Amygdala (tissue), 56 donors: ENCODE measurements around the gene CBX8.

Experiments used
- DNase-seq, 56 donors: peaks; one replicate each; lab custom pipeline; 2025; lab: John Stamatoyannopoulos, UW

Gene CBX8

DNA sequence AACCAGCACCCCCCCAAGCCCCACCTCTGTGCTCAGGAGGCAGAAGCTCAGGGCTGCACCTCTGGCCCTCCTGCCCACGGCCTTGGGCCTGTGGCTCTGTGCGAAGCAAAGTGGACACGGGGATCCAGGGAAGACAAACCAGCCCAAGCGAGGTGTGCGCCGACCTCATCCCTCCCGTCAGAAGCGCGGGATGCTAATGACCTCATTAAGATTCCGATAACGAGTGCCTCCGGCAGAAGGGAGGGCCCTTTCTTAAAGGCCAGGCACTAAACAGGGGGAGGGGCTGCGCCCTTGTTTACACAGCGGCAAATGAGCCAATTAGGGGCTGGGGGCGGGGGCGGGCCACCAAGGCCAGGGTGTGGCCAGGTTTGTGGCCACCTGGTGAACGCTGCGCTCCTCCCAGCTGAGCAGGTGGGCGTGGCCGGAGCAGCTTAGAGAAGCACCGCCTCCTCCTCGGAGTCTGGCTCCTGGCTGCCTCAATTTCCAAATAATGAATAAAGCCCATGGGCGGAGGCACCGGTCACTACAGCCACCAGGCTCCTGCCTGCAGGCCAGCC is 39.2 kb upstream of the CBX8 start:
- peak in 1 of 56 donors; percentile 39 for DNase-seq

DNA sequence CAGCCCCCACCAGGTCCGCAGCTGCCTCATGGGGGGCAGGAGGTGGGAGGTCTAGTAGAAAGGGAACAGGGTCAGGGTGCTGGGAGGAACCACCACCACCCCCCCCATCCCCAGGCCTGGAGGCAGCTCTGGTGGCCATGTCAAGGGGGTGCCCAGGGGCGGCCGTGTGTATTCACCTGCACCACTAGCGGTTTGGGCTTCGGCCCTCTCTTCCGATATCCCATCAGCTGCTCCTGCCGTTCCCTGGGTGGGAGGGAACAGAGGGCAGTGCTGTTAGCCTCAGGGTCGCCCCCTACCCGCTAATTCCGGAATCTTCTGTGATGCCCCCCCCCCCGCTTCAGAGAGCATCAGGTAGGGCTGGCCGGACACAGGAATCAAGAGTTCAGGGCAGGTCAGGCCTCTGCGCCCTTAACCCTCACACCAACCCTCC is 38.6 kb upstream of the CBX8 start:
- no peak for DNase-seq

DNA sequence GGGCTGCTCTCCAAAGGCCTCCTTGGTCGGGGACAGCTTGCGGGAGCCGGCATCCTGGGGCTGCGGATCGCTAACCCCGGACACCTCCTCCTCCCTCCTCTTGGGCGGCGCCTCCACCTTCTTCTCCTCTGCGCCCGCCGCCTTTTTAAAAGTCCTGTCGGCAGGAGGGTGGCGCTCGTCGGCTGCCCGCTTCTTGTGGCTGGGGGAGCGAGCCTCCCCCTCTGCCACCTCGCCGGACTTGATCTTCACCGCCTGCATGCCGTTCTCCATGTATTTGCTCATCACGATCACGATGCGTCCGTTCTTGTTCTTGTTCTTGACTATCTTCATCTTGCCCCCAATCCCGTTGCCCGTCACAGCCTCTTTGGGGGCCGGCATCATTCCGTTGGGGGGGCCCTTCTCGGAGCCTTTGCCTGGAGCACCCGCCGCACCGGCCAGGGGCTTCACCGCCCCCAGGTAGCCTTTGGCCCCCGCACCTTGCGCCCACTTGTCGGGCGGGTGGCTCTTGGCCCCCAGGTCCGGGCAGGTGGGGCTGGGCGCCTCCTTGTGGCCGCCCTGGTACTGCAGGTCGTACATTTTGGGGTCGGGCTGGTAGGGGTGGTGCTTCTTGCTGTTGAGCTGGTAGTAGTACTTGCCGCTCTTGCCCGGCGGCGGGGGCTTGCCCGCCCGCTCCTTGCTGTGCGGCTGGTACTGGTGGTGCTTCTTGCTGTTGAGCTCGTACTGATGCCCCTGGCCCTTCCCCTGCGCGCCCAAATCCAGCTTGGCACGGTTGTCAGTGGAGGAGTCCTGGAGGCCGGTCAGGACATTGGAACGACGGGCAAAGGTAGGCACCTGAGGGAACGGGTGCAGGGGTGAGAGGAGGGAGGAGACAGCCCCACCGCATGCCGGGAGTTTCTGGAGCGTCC is 37.9 kb upstream of the CBX8 start:
- DNase-seq = peak in 1 of 56 donors; percentile 19

DNA sequence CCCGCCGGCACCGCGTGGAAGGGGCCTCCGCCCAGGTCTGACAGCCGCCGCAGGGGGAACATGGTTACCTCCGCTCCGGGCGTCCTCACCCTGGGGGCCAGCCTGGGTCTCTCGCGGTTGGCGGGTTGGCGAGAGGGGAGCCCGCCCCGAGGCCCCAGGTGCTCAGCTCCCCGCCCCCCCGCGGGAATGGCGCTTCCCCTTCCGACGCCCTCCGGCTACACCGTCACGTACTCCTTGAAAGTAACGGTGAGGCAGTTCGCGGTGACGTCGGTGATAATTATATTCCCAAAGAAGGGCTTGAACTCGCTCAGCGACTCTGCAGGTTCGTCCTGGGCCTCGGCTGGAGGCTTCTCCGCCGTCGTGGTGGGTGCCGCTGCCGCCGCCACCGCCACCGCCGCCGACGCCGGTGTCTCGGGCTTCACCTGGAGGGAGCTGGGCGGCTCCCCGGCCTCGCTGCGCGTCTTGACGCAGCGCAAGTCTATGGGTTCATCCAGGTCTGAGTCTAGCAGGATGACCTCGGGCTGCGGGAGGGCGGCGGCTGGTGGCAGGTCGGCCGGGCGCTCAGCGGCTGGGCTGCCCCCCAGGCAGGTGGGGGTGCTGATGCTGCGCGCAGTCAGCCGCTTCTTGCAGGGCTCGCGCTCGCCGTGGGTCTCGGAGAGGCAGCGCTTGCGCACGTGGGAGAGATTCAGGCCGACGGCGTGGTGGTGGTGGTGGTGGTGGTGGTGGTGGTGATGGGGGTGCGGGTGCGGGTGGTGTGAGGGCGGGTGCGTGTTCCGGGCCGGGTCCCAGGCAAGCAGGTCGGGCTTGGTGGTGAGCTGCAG is 37.1 kb upstream of the CBX8 start:
- DNase-seq = no peak

DNA sequence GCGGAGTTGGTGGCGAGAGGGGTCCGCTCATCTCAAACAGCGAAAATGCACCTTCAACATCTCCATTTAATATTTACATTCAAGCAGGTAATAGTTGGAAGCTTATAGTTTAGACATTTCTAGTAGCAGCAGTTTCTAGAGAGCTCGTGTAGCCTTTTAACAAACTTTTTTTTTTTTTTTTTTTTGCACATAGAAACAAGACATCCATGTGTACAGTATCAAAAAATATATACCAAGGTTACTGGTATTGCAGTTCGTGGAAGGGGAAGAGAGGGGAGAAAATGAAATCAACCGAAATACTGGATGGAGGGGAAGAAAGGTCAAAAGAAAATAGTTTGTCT is 36.2 kb upstream of the CBX8 start:
- DNase-seq = no peak

DNA sequence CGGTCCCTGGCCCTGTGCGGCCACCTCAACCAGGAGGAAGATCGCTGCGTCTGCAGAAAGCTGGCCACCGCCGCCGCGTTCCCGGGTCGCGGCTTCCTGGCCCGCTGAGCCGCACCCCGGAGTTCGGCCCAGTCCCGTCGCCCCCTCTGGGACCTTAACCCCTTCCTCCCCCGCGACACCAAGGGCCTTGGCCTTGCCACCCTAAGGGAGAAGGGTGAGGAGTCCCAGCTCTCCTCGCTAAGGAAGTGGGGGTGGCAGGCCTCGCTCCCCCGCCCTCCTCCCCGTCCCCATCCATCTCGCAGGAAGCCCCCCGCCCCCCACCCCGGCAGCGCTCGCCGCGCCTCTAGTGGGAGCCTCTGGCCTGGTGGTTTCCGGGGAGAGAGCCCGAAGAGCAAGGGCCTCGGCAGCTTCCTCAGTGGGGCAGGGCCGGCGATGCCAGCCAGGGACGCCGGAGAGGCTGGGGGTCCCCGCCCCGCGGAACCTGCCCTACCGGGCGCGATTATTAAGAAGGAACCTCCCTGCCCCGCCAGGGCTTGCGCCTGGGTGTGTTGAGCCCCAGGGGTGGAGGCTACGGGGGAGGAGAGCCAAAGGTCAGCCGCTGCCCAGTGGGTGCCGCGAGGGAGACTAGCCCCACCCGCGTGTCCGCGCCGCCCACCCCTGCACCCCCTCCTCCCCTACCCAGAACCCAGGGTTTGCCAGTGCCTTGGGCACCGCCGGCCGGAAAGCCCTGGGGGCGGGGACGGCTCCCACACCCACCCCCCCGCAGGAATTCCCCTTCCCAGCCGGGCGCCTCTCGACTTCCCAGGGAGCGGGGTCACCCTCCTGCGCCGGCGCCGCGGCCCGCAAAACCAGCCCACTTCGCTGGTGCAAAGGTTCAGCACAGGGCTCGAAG is 35.6 kb upstream of the CBX8 start:
- DNase-seq = peak in 1 of 56 donors; percentile 54

DNA sequence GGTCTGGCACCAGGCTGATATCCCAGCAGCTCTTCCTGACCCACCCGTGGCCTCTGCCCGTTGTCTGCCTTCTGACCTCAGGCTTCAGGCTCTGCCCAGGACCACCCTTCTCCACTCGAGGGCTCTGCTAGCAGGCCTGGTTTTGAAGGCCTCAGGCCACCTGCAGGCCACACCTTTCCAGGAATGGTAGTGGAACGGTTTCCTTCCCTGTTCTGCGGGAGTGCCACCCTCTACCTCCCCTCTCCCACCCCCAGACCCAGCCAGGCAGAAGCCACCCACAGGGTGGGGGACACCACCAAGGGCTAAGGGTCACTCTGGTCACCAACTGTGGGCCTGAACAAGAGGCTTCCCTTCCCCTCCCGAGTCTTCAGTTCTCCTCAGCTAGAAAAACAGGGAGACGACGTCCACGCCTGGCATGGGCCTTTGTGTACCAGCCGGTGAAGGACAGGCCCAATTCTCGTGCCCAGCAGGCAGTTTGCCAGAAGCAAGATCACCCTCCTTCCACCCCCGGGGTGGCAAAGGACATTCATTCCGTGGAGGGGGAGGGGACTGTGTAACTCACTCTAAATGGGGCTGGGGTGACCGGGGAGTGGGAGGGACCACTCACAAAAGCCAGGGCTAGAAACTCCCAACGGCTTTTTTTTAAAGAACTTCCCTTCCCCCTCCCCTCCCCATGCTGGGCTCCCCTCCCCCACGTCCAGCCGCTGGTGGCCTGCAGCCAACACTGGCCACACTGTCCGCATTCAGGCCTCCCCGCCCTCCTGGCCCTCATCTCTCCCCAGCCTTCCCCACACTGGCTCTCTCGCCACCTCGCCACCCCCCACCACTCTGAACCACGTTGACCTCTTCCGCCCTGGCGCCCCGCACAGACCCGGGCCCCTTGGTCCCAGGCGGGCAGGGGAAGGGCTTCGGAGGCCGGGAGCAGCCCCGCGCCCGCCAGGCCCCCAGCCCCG is 34.7 kb upstream of the CBX8 start:
- DNase-seq = peak in 55 of 56 donors; percentile 39 to 96 (median 71)

DNA sequence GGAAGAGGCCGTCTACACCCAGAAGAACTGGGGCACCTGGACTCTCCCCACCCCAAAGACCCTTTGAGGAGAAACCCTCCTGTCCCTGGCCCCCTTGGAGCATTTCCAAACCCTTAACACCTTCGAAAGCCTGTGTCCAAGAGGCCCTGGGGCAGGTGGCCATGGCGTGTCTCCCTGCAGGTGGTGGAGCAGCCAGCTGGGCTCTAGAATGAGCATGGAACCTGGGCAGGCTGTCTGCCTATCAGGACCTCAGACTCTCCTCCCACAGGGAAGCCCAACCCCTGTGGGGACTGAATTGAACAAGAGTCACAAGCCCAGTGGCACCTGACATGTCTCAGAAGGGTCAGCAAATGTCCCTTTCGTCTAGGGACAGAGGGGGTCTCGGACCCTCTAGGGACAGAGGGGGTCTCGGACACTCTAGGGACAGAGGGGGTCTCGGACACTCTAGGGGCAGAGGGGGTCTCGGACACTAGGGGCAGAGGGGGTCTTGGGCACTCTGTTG is 33.9 kb upstream of the CBX8 start:
- DNase-seq = no peak

DNA sequence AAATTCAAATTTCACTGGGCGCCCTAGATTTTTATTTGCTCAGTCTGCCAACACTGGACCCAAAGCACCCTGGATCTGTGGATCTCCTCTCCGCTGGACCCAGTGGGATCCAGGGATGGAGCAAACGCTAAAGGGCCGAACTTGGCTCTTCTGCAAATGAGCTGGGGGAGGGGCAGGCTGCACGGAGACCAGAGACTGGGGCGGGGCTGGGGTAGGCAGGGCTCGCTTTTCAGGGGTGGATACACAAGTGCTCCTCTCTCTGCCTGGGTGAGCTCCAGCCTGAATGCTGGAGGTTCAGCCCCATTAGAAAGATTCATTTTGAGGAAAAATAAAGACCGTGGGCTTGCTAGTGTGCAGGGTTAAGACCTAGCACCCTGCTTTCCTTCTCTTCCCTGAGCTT is 33.4 kb upstream of the CBX8 start:
- no peak for DNase-seq

DNA sequence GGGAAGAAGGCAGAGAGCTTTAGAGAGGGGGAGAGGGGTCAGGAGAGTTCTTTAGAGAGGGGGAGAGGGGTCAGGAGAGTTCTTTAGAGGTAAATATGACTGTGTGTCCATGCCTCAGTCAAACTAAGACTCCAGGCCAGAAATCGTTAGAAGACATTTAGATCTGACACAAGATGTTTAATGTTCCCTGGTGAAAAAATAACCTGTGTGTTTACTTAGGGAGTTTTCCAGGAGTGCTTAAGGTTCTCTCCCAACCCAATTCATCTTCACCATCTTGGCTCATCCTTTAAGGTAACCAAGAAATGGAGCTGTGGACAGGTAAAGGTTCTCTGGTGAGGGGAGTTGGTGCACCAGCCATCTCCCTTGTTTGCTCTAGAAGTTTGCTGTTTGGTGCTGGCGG is 32.6 kb upstream of the CBX8 start:
- DNase-seq = no peak

DNA sequence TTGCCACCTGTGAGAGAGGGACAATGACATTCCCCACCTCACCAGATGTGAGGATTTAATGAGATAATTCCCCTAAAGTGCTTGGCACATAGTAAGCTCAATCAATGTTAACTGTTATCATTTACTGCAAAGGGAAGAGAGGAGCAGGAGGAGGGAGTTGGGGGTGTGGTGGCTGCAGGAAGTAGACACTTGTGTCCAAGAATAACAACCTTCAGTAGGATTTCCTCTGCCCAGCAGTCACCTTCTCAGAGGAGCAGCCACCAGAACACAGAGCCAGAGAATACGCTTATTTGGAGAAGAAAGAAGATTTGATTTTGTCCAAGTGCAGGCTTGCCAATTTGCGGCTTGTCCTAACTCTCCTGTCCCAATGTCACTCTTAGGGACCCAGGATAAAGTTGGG is 32.1 kb upstream of the CBX8 start:
- DNase-seq = no peak

DNA sequence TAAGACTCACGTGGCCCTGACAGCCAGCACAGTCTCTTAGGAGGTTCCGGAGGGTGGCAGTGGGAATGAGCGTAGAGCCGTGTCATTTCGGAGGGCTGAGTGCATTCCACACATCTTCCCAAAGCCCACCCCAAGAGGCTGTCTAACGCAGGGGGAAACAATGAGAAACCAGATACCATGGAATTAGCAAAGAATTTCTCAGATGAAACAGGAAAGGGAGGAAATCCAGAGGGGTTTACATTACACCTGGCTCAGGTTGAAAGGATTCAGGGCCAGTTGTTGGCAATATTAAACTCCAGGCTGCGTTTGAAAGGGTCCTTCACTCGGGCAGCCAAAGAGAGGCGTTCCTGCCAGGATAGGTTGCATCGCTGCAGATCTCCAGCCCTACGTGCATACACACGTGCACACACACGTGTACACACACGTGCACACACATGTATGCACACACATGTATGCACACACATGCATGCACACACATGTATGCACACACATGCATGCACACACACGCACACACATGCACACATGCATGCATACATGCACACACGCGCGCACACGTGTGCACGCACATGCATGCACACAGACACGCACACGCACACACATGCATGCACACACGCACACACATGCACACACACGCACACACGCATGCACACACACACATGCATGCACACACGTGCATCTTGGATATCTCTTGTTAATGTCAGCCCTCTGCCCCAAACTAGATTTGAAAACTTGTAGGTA is 30.1 kb upstream of the CBX8 start:
- DNase-seq = no peak

DNA sequence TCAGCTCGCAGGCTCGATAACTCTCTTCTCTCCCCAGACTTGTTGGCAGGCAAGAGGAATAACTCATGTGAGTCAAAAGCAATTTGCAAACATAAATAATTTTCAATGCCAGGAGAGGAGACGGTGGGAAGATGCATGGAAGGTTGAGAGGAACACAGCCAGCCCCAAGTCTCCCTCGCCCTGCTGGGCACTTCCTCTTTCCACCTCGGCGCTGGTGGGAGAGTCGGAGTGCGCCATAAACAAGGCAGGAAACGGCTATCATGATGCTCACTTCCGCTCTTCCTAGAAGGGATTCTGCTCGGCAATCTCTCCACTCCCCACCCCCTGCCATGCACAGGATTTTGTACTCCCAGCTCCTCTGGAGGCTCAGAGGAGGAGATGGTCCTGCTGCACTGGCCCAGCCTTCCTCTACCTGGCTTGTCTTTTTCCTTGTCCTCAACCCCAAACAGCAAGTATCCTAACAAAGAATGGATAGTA is 29.4 kb upstream of the CBX8 start:
- no peak for DNase-seq

DNA sequence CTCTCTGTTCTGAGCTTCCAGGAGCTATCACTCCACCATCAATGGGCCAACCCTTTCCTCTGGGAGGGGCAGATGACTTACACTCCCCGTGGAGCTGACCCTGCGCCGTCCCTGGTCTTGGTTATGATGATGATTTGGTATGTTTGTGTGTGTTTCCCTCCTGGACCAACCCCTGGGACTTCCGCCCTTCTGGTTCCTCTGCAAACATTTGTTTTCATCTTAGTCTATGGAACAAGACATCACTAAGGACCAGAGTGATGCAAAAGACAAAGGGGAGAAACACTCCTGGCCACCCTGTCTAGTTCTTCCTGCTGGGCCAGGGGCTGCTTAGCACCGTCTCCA is 28.7 kb upstream of the CBX8 start:
- no peak for DNase-seq

DNA sequence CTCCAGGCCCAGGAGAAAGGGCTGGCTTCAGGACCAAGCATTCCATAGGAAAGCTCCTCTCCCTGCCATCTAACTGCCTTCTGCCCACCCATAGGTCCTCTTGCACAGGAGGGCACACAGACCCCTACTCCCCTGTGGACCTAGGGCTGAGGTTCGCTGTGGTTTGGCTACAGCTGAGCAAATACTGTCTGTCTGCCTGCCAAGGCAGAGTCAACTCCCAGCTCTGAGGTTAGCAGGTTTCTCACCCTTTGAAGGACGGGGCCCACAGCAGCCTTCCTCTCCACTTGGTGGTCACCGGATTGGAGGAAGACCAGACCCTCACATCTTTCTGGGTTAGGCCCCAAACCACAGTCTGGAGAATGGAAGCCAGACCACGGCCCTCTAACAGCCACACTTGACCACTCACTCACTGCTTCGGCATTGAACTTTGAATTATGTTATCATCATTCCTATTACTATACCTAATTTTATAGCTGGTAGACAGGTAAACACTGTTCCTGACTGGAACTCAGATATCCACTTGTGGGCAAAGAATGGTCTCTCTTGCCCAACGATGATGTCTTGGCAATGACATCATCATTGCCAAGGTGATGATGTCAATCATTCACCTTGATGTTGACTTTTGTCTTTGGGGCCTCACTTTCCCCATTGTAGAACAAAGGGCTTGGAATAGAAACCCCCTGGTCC is 28.2 kb upstream of the CBX8 start:
- DNase-seq = no peak

DNA sequence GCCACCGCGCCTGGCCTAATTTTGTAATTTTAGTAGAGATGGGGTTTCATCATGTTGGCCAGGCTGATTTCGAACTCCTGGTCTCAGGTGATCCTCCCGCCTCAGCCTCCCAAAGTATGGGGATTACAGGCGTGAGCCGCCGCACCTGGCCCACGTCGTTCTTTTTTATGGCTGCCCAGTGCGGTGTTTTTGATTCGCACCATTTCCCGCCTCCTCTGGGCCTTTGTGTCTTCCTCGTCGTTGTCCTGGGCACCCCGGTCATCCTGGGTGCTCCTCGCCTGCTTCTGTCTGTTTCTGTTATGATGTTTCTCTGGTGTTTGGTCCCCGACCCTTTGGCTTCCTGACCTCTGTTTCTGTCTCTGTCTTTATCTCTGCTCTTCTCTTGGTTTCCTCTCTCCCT is 27.4 kb upstream of the CBX8 start:
- DNase-seq = no peak

DNA sequence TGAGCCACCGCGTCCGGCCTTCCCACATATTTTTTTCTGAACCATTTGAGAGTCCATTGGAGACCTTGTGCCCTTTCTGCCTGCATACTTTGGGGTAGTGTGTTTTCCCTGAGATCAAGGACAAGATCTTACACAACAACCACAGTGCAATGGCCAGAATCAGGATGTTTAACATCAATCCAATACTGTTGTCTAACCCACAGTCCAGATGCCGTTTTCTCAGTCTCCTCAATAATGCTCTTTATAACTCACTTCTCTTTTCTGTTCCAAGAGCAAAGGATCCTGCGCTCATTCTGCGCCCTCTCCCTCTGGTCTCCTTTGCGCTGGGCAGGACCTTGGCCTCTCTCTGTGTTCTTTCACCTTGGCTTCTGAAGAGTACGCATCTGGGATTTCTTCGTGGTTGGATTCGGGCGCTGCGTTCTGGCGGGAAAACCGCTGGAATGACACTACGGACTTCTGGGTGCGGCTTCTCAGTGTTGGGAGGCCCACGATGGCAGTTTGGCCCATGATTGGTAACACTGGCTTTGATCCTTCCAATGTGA is 25.8 kb upstream of the CBX8 start:
- no peak for DNase-seq
